Tibial nerve (tissue), 4 donors: Measurements from ENCODE around the gene ELK3. TPM values are rescaled to one million over a fixed set of nuclear protein-coding genes. Genes with fewer than 3 reads are reported as not detected.

ENCODE experiments used
- DNase-seq, 2 donors: peaks; one replicate each; pipeline ENCODE4 v3.0.0-alpha.2; 2019; ENCODE audit warnings: low spot score in 2 of 2
- H3K27ac ChIP-seq, 4 donors: fragments of 200-600 bp; sonication (generic) in 3 of 4; one replicate each; pipeline ENCODE4 v1.5.1; 2017 to 2019; ENCODE audit warnings: mild to moderate bottlenecking in 1 of 4
- H3K27me3 ChIP-seq, 2 donors: fragments of 200-600 bp; sonication (generic) in 1 of 2; one replicate each; pipeline versions ENCODE4 v1.5.1 to v1.6.0; 2017 to 2019
- H3K36me3 ChIP-seq, 3 donors: fragments of 200-600 bp; sonication (generic); one replicate each; pipeline ENCODE4 v1.5.1; 2018 to 2019
- H3K4me1 ChIP-seq, 4 donors: fragments of 200-600 bp; sonication (generic) in 3 of 4; one replicate each; pipeline ENCODE4 v1.5.1; 2017 to 2019
- H3K4me3 ChIP-seq, 4 donors: fragments of 200-600 bp; sonication (generic) in 3 of 4; one replicate each; pipeline ENCODE4 v1.5.1; 2017 to 2019; ENCODE audit warnings: mild to moderate bottlenecking in 1 of 4, moderate library complexity in 1 of 4
- H3K9me3 ChIP-seq, 4 donors: fragments of 200-600 bp; sonication (generic) in 3 of 4; one replicate each; pipeline ENCODE4 v1.5.1; 2017 to 2019
- EP300 ChIP-seq, 2 donors: sonication (generic); formaldehyde crosslinking; IDR thresholded peaks; one replicate each; pipeline ENCODE4 v1.6.1; 2017; ENCODE audit warnings: antibody characterized with exemption in 2 of 2, mild to moderate bottlenecking in 1 of 2
- POLR2A ChIP-seq, 2 donors: fragments of 450-650 bp; IDR thresholded peaks; one replicate each; pipeline ENCODE4 v1.6.1; 2017; ENCODE audit warnings: antibody characterized with exemption in 2 of 2, mild to moderate bottlenecking in 2 of 2, moderate library complexity in 2 of 2
- WGBS, 2 donors: methylation state at CpG; one replicate each; pipeline ENCODE4 v1.1.5; 2018; 5-methylcytosine and 5-hydroxymethylcytosine counted together
- total RNA-seq, 4 donors: library from RNA; depleted of rRNA; stranded (reverse); fragments of >200 nt; gene quantifications; one replicate each; pipeline ENCODE4 v1.1.0, GENCODE V29; 2016
- TF ChIP-seq, protein P1 (sequence below), 5 experiments: fragments of 200-600 bp in 3 of 5; fragments of 450-650 bp in 2 of 5; sonication (generic) in 3 of 5; IDR thresholded peaks; one replicate each; pipeline ENCODE4 v1.5.1; 2016 to 2019; ENCODE audit warnings: antibody characterized with exemption in 5 of 5, mild to moderate bottlenecking in 3 of 5, moderate library complexity in 2 of 5

ELK3 gene
- total RNA-seq, 4 donors from 2014 or later, result 9.4 to 28.6 (median 17.7) TPM

DNA sequence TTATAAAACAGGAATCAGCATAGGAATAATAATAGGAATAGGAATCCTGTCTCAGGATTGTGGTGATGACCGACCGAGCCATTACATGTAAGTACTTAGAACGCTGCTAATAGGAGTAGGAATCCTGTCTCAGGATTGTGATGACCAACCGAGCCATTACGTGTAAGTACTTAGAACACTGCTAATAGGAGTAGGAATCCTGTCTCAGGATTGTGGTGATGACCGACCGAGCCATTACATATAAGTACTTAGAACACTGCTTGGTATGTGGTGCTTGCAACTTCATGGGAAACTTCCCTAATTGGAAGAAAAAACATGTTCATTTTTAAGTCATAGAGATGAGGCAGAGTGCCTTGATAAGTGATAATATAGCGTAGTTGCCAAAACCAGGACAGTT is 30.0 kb downstream of the ELK3 start:
- Histone ChIP-seq H3K27me3 (no peaks in the 10 kb centered on the region), H3K4me1 (peaks cover 0 to 17% (median 0%) of the 10 kb centered on the region in 4 donors), H3K4me3 (no peak overlapping the region), H3K9me3 (no peaks in the 10 kb centered on the region), H3K27ac (no peak overlapping the region), H3K36me3 (no peaks in the 10 kb centered on the region)
- TF ChIP-seq POLR2A (IDR thresholded peaks at IDR 0.05) (no peak), EP300 (IDR thresholded peaks at IDR 0.05) (no peak)
- TF ChIP-seq, protein P1, sequence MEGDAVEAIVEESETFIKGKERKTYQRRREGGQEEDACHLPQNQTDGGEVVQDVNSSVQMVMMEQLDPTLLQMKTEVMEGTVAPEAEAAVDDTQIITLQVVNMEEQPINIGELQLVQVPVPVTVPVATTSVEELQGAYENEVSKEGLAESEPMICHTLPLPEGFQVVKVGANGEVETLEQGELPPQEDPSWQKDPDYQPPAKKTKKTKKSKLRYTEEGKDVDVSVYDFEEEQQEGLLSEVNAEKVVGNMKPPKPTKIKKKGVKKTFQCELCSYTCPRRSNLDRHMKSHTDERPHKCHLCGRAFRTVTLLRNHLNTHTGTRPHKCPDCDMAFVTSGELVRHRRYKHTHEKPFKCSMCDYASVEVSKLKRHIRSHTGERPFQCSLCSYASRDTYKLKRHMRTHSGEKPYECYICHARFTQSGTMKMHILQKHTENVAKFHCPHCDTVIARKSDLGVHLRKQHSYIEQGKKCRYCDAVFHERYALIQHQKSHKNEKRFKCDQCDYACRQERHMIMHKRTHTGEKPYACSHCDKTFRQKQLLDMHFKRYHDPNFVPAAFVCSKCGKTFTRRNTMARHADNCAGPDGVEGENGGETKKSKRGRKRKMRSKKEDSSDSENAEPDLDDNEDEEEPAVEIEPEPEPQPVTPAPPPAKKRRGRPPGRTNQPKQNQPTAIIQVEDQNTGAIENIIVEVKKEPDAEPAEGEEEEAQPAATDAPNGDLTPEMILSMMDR (IDR thresholded peaks at IDR 0.05), result no peak
- WGBS, 2 donors, result 82 to 91% methylated on average over 8 of the region's 8 CpGs
- no peak for DNase-seq

DNA sequence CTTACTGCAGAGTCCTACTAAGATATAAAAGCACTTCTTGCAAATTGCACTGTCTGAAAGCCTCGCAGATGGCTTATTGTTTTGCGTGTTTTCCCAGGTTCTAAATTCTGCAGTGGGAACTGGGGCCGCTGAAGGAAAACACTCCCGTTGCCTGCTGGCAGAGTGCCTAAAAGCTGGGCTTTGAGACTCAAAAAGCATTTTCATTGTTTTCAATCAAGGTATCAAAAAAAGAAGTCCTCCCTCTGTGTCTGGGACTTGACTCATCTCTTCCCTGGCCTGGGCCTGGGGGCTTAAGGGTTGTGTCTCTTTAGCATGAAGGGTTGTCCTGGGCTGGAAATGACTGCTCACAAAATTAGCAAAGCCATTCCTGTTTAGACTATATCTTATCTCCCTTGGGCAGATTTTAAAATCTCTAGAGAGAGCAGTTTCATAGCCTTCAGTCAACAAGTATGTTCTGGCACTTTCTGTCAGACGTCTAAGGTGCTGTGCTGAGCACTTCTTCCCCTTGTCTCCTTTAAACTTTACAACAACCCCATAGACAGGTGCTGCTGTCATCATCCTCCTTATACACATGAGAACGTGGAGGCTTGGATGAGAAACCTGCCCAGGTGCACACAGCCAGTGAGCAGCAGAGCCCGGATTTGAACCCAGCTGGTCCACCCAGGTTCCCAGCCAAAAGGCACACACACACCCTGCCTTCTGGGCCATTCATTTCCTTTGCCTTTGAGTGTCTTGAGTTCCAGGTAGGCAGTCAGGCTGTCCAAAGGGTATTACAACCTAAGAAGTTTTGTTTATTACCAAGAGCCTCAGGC is 31.1 kb downstream of the ELK3 start:
- no peak overlapping the region for H3K4me3 ChIP-seq
- no peaks in the 10 kb centered on the region for H3K27me3 ChIP-seq
- 54 to 62% methylated on average over 7 of the region's 7 CpGs for WGBS, 2 donors
- no peak overlapping the region for H3K27ac ChIP-seq
- H3K36me3 ChIP-seq, result no peaks in the 10 kb centered on the region
- TF ChIP-seq EP300 (IDR thresholded peaks at IDR 0.05) (no peak), POLR2A (IDR thresholded peaks at IDR 0.05) (no peak)
- TF ChIP-seq, protein P1 (IDR thresholded peaks at IDR 0.05), result no peak
- H3K9me3 ChIP-seq, result no peaks in the 10 kb centered on the region
- no peak for DNase-seq
- peaks cover 0 to 17% (median 0%) of the 10 kb centered on the region in 4 donors for H3K4me1 ChIP-seq

DNA sequence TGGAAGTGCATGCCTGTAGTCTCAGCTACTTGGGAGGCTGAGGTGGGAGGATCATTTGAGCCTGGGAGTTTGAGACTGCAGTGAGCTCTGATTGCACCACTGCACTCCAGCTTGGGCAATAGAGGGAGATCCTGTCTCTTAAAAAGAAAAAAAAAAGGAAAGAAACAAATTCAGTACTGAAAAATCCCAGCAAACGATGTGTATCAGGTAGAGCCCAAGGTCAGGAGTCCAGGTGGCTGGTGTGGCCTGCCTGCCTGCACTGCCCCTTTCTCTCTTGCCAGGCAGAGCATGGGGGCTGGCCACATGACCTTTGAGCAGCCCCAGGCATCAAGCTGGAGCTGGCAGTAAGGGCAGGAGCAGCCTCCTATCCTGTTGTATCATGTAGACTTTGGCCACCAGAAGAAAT is 31.8 kb downstream of the ELK3 start:
- Histone ChIP-seq H3K4me1 (peaks cover 0 to 17% (median 0%) of the 10 kb centered on the region in 4 donors), H3K9me3 (no peaks in the 10 kb centered on the region), H3K27me3 (no peaks in the 10 kb centered on the region), H3K27ac (no peak overlapping the region), H3K36me3 (no peaks in the 10 kb centered on the region), H3K4me3 (no peak overlapping the region)
- 70 to 76% methylated on average over 1 of the region's 1 CpG for WGBS, 2 donors
- no peak for TF ChIP-seq POLR2A (IDR thresholded peaks at IDR 0.05)
- no peak for TF ChIP-seq EP300 (IDR thresholded peaks at IDR 0.05)
- TF ChIP-seq, protein P1 (IDR thresholded peaks at IDR 0.05), result no peak
- DNase-seq, result no peak

DNA sequence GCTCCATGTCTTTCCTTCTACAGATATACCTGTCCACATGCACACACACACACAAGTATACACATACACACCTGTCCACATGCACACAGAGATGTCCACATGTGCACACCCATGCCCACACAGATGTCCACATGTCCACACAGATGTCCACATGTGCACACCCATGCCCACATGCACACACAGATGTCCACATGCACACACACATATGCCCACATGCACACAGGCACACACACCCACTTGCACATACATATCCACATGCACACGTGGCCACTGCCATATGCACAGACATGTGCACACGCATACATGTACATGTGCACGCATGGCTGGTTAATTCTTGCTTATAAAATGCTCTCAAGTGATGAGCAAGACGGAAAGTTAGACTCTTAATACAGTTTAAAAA is 32.2 kb downstream of the ELK3 start:
- Histone ChIP-seq H3K27ac (no peak overlapping the region), H3K36me3 (no peaks in the 10 kb centered on the region), H3K27me3 (no peaks in the 10 kb centered on the region), H3K4me1 (peaks cover 0 to 17% (median 0%) of the 10 kb centered on the region in 4 donors), H3K9me3 (no peaks in the 10 kb centered on the region), H3K4me3 (no peak overlapping the region)
- WGBS, 2 donors, result 91 to 99% methylated on average over 4 of the region's 4 CpGs
- TF ChIP-seq, protein P1 (IDR thresholded peaks at IDR 0.05), result no peak
- TF ChIP-seq EP300 (IDR thresholded peaks at IDR 0.05) (no peak), POLR2A (IDR thresholded peaks at IDR 0.05) (no peak)
- no peak for DNase-seq

DNA sequence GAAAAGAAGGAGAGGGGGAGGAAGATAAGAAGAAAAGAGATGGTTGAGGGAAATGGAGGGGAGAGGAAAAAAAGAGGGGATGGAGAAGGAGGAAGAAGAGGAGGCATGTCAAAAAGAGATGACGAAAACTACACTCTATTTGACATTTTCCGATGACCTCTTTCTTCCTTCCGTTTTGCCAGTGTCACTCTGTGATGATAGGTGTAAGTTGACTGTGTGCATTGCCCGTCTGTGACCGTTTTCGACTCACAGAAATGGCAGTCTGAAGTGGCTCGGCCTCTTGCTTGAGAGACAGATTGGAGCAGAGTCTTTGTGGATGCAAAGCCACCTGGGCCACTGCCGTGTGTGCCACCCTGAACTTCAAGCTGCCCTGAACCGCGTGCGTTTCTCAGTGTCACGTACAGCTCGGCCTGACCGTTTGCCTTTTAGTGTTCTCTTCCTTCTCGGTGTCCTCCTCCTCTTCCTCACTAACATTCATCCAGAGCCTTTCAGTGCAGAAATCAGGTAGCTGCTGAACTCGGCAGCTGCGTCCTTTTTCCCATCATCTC is 32.7 kb downstream of the ELK3 start:
- WGBS, 2 donors, result 87 to 90% methylated on average over 17 of the region's 17 CpGs
- no peak overlapping the region for H3K27ac ChIP-seq
- H3K9me3 ChIP-seq, result no peaks in the 10 kb centered on the region

More for the DNA sequence above, 32.7 kb downstream of the ELK3 start:
- Histone ChIP-seq H3K27me3 (no peaks in the 10 kb centered on the region), H3K4me3 (no peak overlapping the region), H3K36me3 (no peaks in the 10 kb centered on the region), H3K4me1 (peaks cover 0 to 17% (median 0%) of the 10 kb centered on the region in 4 donors)
- no peak for DNase-seq
- no peak for TF ChIP-seq EP300 (IDR thresholded peaks at IDR 0.05)
- TF ChIP-seq POLR2A (IDR thresholded peaks at IDR 0.05), result no peak
- TF ChIP-seq, protein P1 (IDR thresholded peaks at IDR 0.05), result no peak
